ENCODE measurements around the gene FNDC3A.

Gene FNDC3A

DNA sequence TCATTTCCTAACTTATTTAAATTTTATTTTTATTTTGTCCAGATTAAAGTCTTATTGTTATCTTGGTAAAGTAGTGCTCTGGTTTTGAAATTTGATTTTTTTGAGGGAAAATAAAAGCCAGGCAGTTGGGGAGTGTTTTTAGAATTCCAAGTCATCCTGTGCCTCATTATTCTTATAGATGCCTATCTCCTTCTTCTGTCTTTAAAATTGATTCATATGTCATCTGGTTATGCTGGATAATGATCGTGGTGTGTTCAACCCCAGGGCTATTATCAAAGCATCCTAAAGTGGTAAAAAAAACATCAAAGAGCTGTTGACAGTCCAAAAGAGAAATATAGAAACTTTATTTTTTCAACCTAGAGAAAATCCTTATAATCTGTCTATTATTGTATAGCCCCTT, 6.0 kb upstream of the FNDC3A start:
- TF ChIP-seq, protein P1, sequence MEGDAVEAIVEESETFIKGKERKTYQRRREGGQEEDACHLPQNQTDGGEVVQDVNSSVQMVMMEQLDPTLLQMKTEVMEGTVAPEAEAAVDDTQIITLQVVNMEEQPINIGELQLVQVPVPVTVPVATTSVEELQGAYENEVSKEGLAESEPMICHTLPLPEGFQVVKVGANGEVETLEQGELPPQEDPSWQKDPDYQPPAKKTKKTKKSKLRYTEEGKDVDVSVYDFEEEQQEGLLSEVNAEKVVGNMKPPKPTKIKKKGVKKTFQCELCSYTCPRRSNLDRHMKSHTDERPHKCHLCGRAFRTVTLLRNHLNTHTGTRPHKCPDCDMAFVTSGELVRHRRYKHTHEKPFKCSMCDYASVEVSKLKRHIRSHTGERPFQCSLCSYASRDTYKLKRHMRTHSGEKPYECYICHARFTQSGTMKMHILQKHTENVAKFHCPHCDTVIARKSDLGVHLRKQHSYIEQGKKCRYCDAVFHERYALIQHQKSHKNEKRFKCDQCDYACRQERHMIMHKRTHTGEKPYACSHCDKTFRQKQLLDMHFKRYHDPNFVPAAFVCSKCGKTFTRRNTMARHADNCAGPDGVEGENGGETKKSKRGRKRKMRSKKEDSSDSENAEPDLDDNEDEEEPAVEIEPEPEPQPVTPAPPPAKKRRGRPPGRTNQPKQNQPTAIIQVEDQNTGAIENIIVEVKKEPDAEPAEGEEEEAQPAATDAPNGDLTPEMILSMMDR (IDR thresholded peaks at IDR 0.05; ENCODE audit: low read depth, low read length) = no peak
- H3K9me3 ChIP-seq (ENCODE audit: severe bottlenecking) = peaks cover 2% of the 10 kb centered on the region

DNA sequence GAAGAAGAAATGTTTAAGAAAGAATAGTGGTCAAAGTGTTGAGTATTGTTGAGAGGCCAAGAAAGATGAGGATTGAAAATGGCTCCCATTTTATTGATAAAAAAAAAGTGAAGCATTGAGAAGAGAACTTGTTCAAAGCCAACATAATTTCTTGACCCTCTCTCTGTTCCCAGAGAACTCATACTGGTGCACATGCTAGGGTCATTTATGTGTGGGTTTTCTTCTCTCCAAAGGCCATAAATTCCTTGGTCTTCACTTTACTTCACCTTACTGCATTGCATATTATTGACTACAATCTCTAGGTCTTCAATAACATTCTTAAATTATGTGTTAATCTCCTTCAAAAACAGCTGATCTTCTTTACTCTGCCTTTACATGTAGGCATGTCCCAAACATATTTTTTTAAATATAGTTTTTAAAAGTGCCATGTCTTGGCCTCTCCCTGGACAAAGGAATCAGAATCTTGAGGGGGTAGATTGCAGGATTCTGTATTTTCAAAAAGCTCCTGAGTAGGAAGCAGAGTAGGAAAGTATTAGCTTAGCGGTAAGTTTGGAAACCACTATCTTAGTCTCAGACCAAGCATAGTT, 1.8 kb upstream of the FNDC3A start:
- H3K27ac ChIP-seq = no peak overlapping the region
- peaks cover 2% of the 10 kb centered on the region for H3K9me3 ChIP-seq (ENCODE audit: severe bottlenecking)
- no peak overlapping the region for H3K4me3 ChIP-seq (ENCODE audit: low read depth, low read length)
- TF ChIP-seq, protein P1 (IDR thresholded peaks at IDR 0.05; ENCODE audit: low read depth, low read length) = no peak
- no peaks in the 10 kb centered on the region for H3K36me3 ChIP-seq
- no peaks in the 10 kb centered on the region for H3K27me3 ChIP-seq (ENCODE audit: insufficient read depth, low read depth, severe bottlenecking)
- no peak for DNase-seq

More for the DNA sequence above, 6.0 kb upstream of the FNDC3A start:
- Histone ChIP-seq H3K27ac (no peak overlapping the region), H3K4me3 (ENCODE audit: low read depth, low read length) (no peak overlapping the region), H3K27me3 (ENCODE audit: insufficient read depth, low read depth, severe bottlenecking) (no peaks in the 10 kb centered on the region), H3K36me3 (no peaks in the 10 kb centered on the region)
- no peak for DNase-seq

DNA sequence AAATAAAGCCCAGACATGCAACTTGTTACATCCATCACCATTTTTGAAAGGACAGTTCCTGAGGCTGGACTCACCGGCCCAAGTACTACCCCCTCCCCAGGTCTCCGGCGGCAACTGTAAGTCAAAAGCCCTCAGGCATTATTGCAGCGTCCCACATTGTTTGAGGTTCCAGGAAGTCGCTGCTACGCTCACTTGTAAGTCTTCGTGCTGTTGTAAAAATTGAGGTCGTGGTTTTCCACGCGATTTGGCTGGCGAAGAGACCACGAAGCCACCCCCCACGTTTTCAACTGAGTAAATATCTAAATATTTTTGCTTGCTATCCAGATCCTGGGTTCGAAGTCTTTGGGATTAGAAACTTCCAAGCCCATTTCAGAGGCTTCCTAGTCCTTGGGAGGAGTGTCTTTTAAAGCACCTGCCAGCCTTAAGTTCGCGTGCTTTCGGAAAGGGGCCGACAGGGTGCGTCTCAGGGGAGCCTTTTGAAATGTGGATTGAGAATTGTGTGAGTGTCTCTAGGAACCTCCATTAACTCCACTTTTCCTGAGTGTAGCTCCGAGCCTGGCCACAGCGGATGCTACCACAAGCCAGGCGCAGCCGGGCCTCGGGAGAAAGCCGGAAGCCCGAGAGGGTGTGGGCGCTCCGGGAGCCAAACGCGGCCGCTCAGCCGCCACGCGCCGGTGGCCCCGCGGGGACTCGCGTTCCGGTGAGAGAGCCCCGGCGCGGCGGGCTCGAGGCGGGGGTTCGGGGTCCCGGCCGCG, 434 bp upstream of the FNDC3A start:
- no peaks in the 10 kb centered on the region for H3K27me3 ChIP-seq (ENCODE audit: insufficient read depth, low read depth, severe bottlenecking)
- H3K36me3 ChIP-seq = no peaks in the 10 kb centered on the region
- peaks cover 2% of the 10 kb centered on the region for H3K9me3 ChIP-seq (ENCODE audit: severe bottlenecking)
- H3K4me3 ChIP-seq (ENCODE audit: low read depth, low read length) = peak overlapping the region; percentile 69
- TF ChIP-seq, protein P1 (IDR thresholded peaks at IDR 0.05; ENCODE audit: low read depth, low read length) = no peak
- H3K27ac ChIP-seq = peak overlapping the region; percentile 96
- DNase-seq = peak; percentile 37

DNA sequence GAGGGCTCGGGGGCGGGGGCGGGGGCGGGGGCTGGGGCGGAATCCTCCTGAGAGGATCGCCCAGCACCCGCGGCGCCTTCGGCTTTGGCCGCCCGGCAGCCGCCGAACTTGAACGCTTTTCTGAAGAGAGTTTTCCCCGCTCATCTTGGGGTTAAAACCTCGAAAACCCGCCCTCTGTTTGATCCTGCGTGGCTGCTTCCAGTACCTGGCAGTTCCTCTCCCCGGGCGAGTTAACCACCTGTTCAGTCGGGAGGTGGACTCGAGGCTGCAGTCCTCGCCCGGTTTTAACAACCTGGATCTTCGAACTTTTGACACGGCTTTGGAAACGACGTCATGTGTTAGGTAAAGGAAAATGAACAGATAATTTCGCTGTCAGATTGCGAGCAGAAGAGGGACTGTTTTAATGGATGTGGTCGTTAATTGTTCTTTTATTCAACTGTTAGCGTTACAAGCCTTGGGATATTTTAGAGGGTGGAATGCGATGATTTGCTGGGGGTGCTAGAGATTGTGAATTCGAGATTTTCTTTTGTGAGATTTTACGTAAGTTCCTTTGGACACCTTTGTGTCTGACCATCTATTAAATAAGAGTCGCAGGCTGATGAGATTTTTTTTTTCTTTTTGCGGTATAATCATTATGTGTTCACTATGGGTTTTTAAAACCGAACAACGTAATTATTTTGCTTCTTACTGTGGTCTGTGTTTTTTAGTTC, 1.0 kb downstream of the FNDC3A start:
- Histone ChIP-seq H3K27me3 (ENCODE audit: insufficient read depth, low read depth, severe bottlenecking) (no peaks in the 10 kb centered on the region), H3K4me3 (ENCODE audit: low read depth, low read length) (peak overlapping the region; percentile 69), H3K36me3 (no peaks in the 10 kb centered on the region), H3K27ac (peak overlapping the region; percentile 96), H3K9me3 (ENCODE audit: severe bottlenecking) (peaks cover 2% of the 10 kb centered on the region)
- DNase-seq = no peak
- TF ChIP-seq, protein P1 (IDR thresholded peaks at IDR 0.05; ENCODE audit: low read depth, low read length) = no peak

DNA sequence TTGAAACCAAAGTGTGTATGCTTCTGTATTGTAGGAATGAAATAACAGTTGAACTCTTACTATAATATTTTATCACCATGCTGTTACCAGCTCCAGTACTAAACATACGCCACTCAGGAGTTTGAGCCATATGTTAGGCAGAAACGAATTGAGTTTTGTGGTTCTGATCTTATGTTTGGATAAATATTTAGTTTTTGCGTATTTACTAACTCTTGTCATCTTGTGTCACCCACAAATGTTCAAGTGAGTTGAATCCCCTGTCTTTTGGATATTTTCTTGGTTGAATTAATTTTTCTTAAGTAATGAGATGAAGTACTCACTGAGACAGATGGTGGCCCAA, 1.5 kb downstream of the FNDC3A start:
- peak overlapping the region; percentile 96 for H3K27ac ChIP-seq
- peaks cover 2% of the 10 kb centered on the region for H3K9me3 ChIP-seq (ENCODE audit: severe bottlenecking)
- peak overlapping the region; percentile 69 for H3K4me3 ChIP-seq (ENCODE audit: low read depth, low read length)
- TF ChIP-seq, protein P1 (IDR thresholded peaks at IDR 0.05; ENCODE audit: low read depth, low read length) = no peak
- no peaks in the 10 kb centered on the region for H3K36me3 ChIP-seq
- no peak for DNase-seq
- no peaks in the 10 kb centered on the region for H3K27me3 ChIP-seq (ENCODE audit: insufficient read depth, low read depth, severe bottlenecking)
